A549 (cell line): ENCODE results near the gene PLEKHN1. TPM values are rescaled to one million over a fixed set of nuclear protein-coding genes. Genes with fewer than 3 reads are reported as not detected.

Experiments used
- ATAC-seq, 2 experiments: fragments of 200-7000 bp in 1 of 2; fragments of >200 bp in 1 of 2; cut with Nextera tagmentation in 1 of 2; cut with Tn5 transposase in 1 of 2; 3 replicates each; pipeline versions ENCODE4 v1.8.0 to v1.9.1; 2018 to 2020; ENCODE audit warnings: mild to moderate bottlenecking in 1 of 2, moderate library complexity in 1 of 2
- CTCF ChIA-PET: fragments of 300-600 bp; sonication (Branson Sonifier 250); formaldehyde crosslinking; extraction: SDS; loops from one replicate; lab custom pipeline; 2021; ENCODE audit warnings: antibody characterized with exemption, inconsistent platforms; lab: Yijun Ruan, JAX
- POLR2A ChIA-PET: fragments of 350-600 bp; formaldehyde crosslinking; extraction: SDS; loops from one replicate; lab custom pipeline; 2021; ENCODE audit warnings: antibody characterized with exemption, inconsistent platforms; lab: Yijun Ruan, JAX
- DNase-seq, 2 experiments: peaks; one replicate each; pipeline versions ENCODE4 v3.0.0 to v3.0.0-alpha.2; 2011 to 2016; ENCODE audit warnings: low read depth in 1 of 2, low spot score in 1 of 2
- FAIRE-seq: peaks from 2 replicates; lab custom pipeline; 2011; peaks lifted over from hg19 to GRCh38; lab: Jason Lieb, UNC
- H3K27ac ChIP-seq, 2 experiments: fragments of >200 bp; sonication (Bioruptor Twin); formaldehyde crosslinking; 3 replicates each; pipeline ENCODE4 v1.5.1; 2016 to 2017
- H3K4me1 ChIP-seq: fragments of >200 bp; sonication (Bioruptor Twin); formaldehyde crosslinking; 3 replicates; pipeline ENCODE4 v1.6.1; 2016
- H3K4me2 ChIP-seq: fragments of >200 bp; sonication (Bioruptor Twin); formaldehyde crosslinking; 3 replicates; pipeline ENCODE4 v1.6.1; 2016
- H3K4me3 ChIP-seq: fragments of >200 bp; sonication (Bioruptor Twin); formaldehyde crosslinking; 3 replicates; pipeline ENCODE4 v1.5.1; 2016
- H3K9me3 ChIP-seq: fragments of >200 bp; sonication (Bioruptor Twin); formaldehyde crosslinking; 3 replicates; pipeline ENCODE4 v1.6.1; 2016
- BCL3 ChIP-seq: fragments of >200 bp; sonication (Bioruptor Twin); formaldehyde crosslinking; IDR thresholded peaks from 3 replicates; pipeline ENCODE4 v1.6.1; 2016
- BHLHE40 ChIP-seq: IDR thresholded peaks from 2 replicates; pipeline ENCODE4 v1.6.1; 2012; ENCODE audit warnings: low read depth, low read length, inconsistent platforms
- CBX2 ChIP-seq: fragments of 200-600 bp; sonication (generic); IDR thresholded peaks from 2 replicates; pipeline ENCODE4 v1.6.1; 2016; ENCODE audit warnings: low read depth, mild to moderate bottlenecking, borderline replicate concordance
- CHD4 ChIP-seq: fragments of 200-600 bp; sonication (generic); IDR thresholded peaks from 2 replicates; pipeline ENCODE4 v1.6.1; 2016; ENCODE audit warnings: antibody characterized with exemption, mild to moderate bottlenecking, borderline replicate concordance
- CTCF ChIP-seq: fragments of >200 bp; sonication (Bioruptor Twin); formaldehyde crosslinking; IDR thresholded peaks from 3 replicates; pipeline ENCODE4 v1.5.1; 2016
- EHMT2 ChIP-seq: fragments of 200-600 bp; sonication (generic); IDR thresholded peaks from 2 replicates; pipeline ENCODE4 v1.6.1; 2016; ENCODE audit warnings: antibody characterized with exemption, low read depth, mild to moderate bottlenecking, moderate library complexity
- ELK1 ChIP-seq: fragments of 150-350 bp; IDR thresholded peaks from 2 replicates; pipeline ENCODE4 v1.6.1; 2014; ENCODE audit warnings: low read depth, mild to moderate bottlenecking, low read length
- FOXS1 ChIP-seq: fragments of 250-450 bp; sonication (Bioruptor Pico); IDR thresholded peaks from 2 replicates; pipeline ENCODE4 v1.5.0; 2020; ENCODE audit warnings: mild to moderate bottlenecking, moderate library complexity
- HES2 ChIP-seq: fragments of >200 bp; sonication (Bioruptor Twin); formaldehyde crosslinking; IDR thresholded peaks from 2 replicates; pipeline ENCODE4 v1.6.1; 2016
- HOXB5 ChIP-seq: fragments of 250-450 bp; sonication (Bioruptor Pico); IDR thresholded peaks from 2 replicates; pipeline ENCODE4 v1.5.0; 2020; ENCODE audit warnings: mild to moderate bottlenecking, moderate library complexity
- MAX ChIP-seq: IDR thresholded peaks from 2 replicates; pipeline ENCODE4 v1.6.1; 2012
- MAZ ChIP-seq: fragments of 150-350 bp; IDR thresholded peaks from 2 replicates; pipeline ENCODE4 v1.6.1; 2014; ENCODE audit warnings: antibody characterized with exemption, low read depth, low read length, borderline replicate concordance
- MYC ChIP-seq: IDR thresholded peaks from 2 replicates; pipeline ENCODE4 v1.6.1; 2012; ENCODE audit warnings: mild to moderate bottlenecking, inconsistent platforms, low read length, improper control_type of control experiment, borderline replicate concordance
- NFE2L2 ChIP-seq: fragments of 150-350 bp; conservative IDR thresholded peaks from 2 replicates; pipeline ENCODE4 v1.6.1; 2014; ENCODE audit warnings: low read length
- RAD21 ChIP-seq, 2 experiments: fragments of >200 bp in 1 of 2; sonication (Bioruptor Twin) in 1 of 2; formaldehyde crosslinking in 1 of 2; IDR thresholded peaks in 1 of 2; conservative IDR thresholded peaks in 1 of 2; 2 replicates in 1 of 2; 3 replicates in 1 of 2; pipeline ENCODE4 v1.6.1; 2012 to 2018; ENCODE audit warnings: inconsistent platforms in 1 of 2
- RARB ChIP-seq: fragments of 250-450 bp; sonication (Bioruptor Pico); IDR thresholded peaks from 2 replicates; pipeline ENCODE4 v1.8.0; 2021; ENCODE audit warnings: mild to moderate bottlenecking, moderate library complexity
- SMC3 ChIP-seq: fragments of >200 bp; sonication (Bioruptor Twin); formaldehyde crosslinking; IDR thresholded peaks from 3 replicates; pipeline ENCODE4 v1.6.1; 2018; ENCODE audit warnings: inconsistent platforms
- SREBF2 ChIP-seq: fragments of 450-650 bp; IDR thresholded peaks from 2 replicates; pipeline ENCODE4 v1.6.1; 2014; ENCODE audit warnings: mild to moderate bottlenecking, moderate library complexity
- USF2 ChIP-seq: fragments of 450-650 bp; IDR thresholded peaks from 2 replicates; pipeline ENCODE4 v1.6.1; 2014; ENCODE audit warnings: antibody characterized with exemption
- ZNF302 ChIP-seq: fragments of 250-450 bp; sonication (Bioruptor Pico); IDR thresholded peaks from 2 replicates; pipeline ENCODE4 v1.9.0; 2021; ENCODE audit warnings: inconsistent platforms, mild to moderate bottlenecking, moderate library complexity
- WGBS: methylation state at CpG from one replicate; pipeline ENCODE4 v1.1.6; 2017; ENCODE audit errors: missing lambda C conversion rate; 5-methylcytosine and 5-hydroxymethylcytosine counted together
- polyA plus RNA-seq, 4 experiments: library from polyadenylated mRNA; depleted of rRNA in 3 of 4; stranded (reverse); fragments of >200 nt; fragmentation: RNase III in 1 of 4; extraction: RNeasy Plus Mini Kit Qiagen cat#74134 plus additional on column Dnase treatment in 1 of 4; gene quantifications; 2 replicates in 3 of 4; 3 replicates in 1 of 4; pipeline ENCODE4 v1.2.3, GENCODE V29; 2011 to 2017

Gene PLEKHN1
- polyA plus RNA-seq, 2 of the 4 experiments (the other 2 are of a cell fraction): 0.75 to 3.2 TPM

- TF ChIP-seq FOXS1 (CRISPR knock-in tag) (no peak), USF2 (no peak), ELK1 (no peak), MYC (no peak), MAX (no peak), CHD4 (no peak), MAZ (no peak), RARB (CRISPR knock-in tag) (no peak)
Observed at GRCh38 chr1:982765-983436, 16.6 kb downstream of the PLEKHN1 start (continued).

GRCh38 chr1:983798-984475, 17.7 kb downstream of the PLEKHN1 start:
- TF ChIP-seq SMC3: peak; percentile 85
- TF ChIP-seq HES2: no peak
- TF ChIP-seq SREBF2: no peak
- no peak for TF ChIP-seq MAX
- no peak for TF ChIP-seq BHLHE40
- TF ChIP-seq MAZ: no peak
- no peak for TF ChIP-seq ELK1
- TF ChIP-seq HOXB5 (CRISPR knock-in tag): no peak
- TF ChIP-seq CTCF: peak; percentile 78
- no peak for TF ChIP-seq MYC
- no peak for TF ChIP-seq NFE2L2
- TF ChIP-seq BCL3: no peak
- no peak for TF ChIP-seq CBX2
- TF ChIP-seq ZNF302 (CRISPR knock-in tag): no peak
- peak; percentile 74 to 92 for TF ChIP-seq RAD21 (conservative IDR thresholded peaks at IDR 0.05 in 1 of 2, IDR thresholded peaks at IDR 0.05 in 1 of 2)
- TF ChIP-seq EHMT2: no peak
- TF ChIP-seq, all 56 proteins: peak for 3
- ChIA-PET POLR2A (no interaction called here), CTCF (interaction anchor here (0.6 to 7.6 kb wide), 34 partner anchors 8 to 386 kb away, joined by 3 to 126 read pairs (median 4); partner anchors contain the start of genes HES4 and ISG15)
- ATAC-seq: peak; percentile 64 to 79; a peak in 5 of 6 replicates
- H3K4me3 ChIP-seq: 0 out of 3 replicates have a peak overlapping the region, but pooled peaks have one; percentile 12
- H3K9me3 ChIP-seq: no peaks in the 10 kb centered on the region
- no peak for DNase-seq
- FAIRE-seq: no peak
- peak overlapping the region; percentile 64 for H3K4me2 ChIP-seq
- WGBS: 29% methylated on average over 12 of the region's 29 CpGs
- H3K4me1 ChIP-seq: no peaks in the 10 kb centered on the region
- H3K27ac ChIP-seq: peak overlapping the region in 1 of 2 experiments; percentile 68; a peak in 3 of 6 replicates
